Type B pancreatic cell (in vitro differentiated cells): ENCODE measurements around the gene HBS1L. TPM values are rescaled to one million over a fixed set of nuclear protein-coding genes. Genes with fewer than 3 reads are reported as not detected.

ENCODE experiments used
- DNase-seq: peaks from one replicate; pipeline ENCODE4 v3.0.0; 2021; ENCODE audit warnings: mixed read lengths; ENCODE audit not compliant: unreplicated experiment; ENCODE audit errors: extremely low spot score
- H3K27ac Mint-ChIP-seq: 2 replicates; pipeline ENCODE4 v1.8.0; 2021; ENCODE audit warnings: mild to moderate bottlenecking, mixed read lengths
- H3K27me3 Mint-ChIP-seq: 2 replicates; pipeline ENCODE4 v1.8.0; 2021; ENCODE audit warnings: mixed read lengths
- H3K36me3 Mint-ChIP-seq: 2 replicates; pipeline ENCODE4 v1.8.0; 2021; ENCODE audit warnings: mixed read lengths
- H3K4me1 Mint-ChIP-seq: one replicate; pipeline ENCODE4 v1.8.0; 2021; ENCODE audit warnings: mixed read lengths; ENCODE audit not compliant: unreplicated experiment
- H3K4me3 Mint-ChIP-seq: 2 replicates; pipeline ENCODE4 v1.8.0; 2021; ENCODE audit warnings: mild to moderate bottlenecking, mixed read lengths
- H3K9me3 Mint-ChIP-seq: 2 replicates; pipeline ENCODE4 v1.8.0; 2021; ENCODE audit warnings: mixed read lengths
- CTCF ChIP-seq: fragments of 200-600 bp; sonication (generic); conservative IDR thresholded peaks from 2 replicates; pipeline ENCODE4 v1.5.0; 2021; ENCODE audit warnings: antibody characterized with exemption, mild to moderate bottlenecking
- total RNA-seq: library from RNA; stranded (reverse); gene quantifications from 2 replicates; pipeline ENCODE4 v1.2.1, GENCODE V29; 2021; ENCODE audit warnings: low replicate concordance

HBS1L gene
- total RNA-seq, 1 donor from 2014 or later, result 71.0 TPM

- H3K36me3 Mint-ChIP-seq, result peaks cover 18% of the 10 kb centered on the region
- TF ChIP-seq CTCF, result no peak
- H3K9me3 Mint-ChIP-seq, result no peaks in the 10 kb centered on the region
- no peak for DNase-seq
- no peak overlapping the region for H3K4me3 Mint-ChIP-seq
- H3K27ac Mint-ChIP-seq, result no peak overlapping the region
- H3K27me3 Mint-ChIP-seq, result no peaks in the 10 kb centered on the region
- H3K4me1 Mint-ChIP-seq, result peaks cover 5% of the 10 kb centered on the region
Measured at GRCh38 chr6:135025175-135025574, 29.4 kb downstream of the HBS1L start.

DNA sequence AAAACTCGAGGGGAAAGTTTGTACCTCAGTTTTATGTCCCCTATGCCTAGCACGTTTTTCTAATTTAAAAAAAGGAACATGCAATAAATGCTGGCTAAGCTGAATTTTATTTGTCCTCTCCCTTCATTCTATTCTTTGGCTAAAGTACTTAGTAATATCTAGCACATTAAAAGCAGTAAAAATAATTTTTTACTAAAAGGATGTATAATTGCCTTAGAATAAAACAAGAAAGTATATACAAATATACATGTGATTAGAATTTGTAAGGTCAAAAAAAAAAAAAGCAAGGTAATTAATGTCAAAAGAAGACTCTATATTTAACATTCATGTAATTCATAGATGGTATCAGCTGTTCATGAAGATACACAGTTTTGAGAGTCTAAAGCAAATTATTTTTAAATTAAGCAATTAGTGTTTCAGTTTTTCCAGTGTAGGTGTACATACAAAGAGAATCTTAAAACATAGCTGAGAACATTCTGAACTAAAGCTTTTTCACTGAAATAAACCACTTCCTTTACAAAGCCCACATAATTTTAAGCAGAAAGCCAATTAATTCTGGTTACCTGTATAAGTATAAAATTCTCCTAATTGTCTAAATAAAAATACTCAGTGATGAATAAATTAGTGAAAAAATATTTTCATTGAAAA is 32.4 kb downstream of the HBS1L start:
- Mint-ChIP-seq H3K27me3 (no peaks in the 10 kb centered on the region), H3K4me1 (peaks cover 5% of the 10 kb centered on the region), H3K27ac (no peak overlapping the region), H3K9me3 (no peaks in the 10 kb centered on the region), H3K4me3 (no peak overlapping the region), H3K36me3 (peaks cover 5% of the 10 kb centered on the region)
- no peak for DNase-seq
- TF ChIP-seq CTCF, result no peak

DNA sequence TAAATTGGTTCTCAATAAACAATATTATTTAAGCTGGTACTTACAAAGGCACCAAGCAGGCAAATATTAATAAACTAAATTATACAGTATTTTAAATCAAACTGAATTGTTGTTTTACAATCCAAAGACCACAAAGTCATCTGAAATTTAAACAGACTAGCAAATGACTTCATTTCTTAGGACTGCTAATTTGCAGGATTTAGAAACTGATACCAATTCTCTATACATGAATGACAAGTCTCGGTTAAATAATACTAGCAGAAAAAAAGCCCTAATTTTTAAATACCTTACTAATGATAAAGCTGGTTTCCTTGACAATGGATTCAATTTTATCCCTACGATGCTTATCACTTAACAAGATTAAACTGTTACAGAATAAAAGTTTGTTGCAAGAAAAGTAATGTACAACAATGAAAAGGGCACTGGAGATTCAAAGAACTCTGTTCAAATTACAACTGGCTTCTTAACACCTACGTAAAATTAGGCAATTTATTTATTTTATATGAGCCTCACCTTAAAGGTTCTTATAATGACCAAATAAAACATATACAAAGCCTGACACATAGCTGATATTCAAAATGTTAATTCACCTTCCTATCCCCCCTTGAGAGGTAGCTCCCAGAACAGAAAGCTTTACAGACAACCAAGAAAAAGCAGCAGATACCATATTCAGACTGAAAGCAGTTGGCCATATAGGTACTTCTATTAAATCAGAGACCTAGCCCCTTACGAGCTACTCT is 33.1 kb downstream of the HBS1L start:
- Mint-ChIP-seq H3K4me1 (peaks cover 5% of the 10 kb centered on the region), H3K4me3 (no peak overlapping the region), H3K36me3 (peaks cover 2% of the 10 kb centered on the region), H3K27me3 (no peaks in the 10 kb centered on the region), H3K27ac (no peak overlapping the region), H3K9me3 (no peaks in the 10 kb centered on the region)
- no peak for TF ChIP-seq CTCF
- no peak for DNase-seq

- no peak overlapping the region for H3K27ac Mint-ChIP-seq
- H3K36me3 Mint-ChIP-seq, result peaks cover 3% of the 10 kb centered on the region
- H3K27me3 Mint-ChIP-seq, result no peaks in the 10 kb centered on the region
- TF ChIP-seq CTCF, result no peak
- no peaks in the 10 kb centered on the region for H3K4me1 Mint-ChIP-seq
- no peak overlapping the region for H3K4me3 Mint-ChIP-seq
- DNase-seq, result no peak
- no peaks in the 10 kb centered on the region for H3K9me3 Mint-ChIP-seq
Measured at GRCh38 chr6:135018941-135019340, 35.7 kb downstream of the HBS1L start.

- H3K27ac Mint-ChIP-seq, result no peak overlapping the region
- no peaks in the 10 kb centered on the region for H3K4me1 Mint-ChIP-seq
- H3K36me3 Mint-ChIP-seq, result peaks cover 3% of the 10 kb centered on the region
- no peaks in the 10 kb centered on the region for H3K9me3 Mint-ChIP-seq
- no peaks in the 10 kb centered on the region for H3K27me3 Mint-ChIP-seq
- no peak for DNase-seq
- TF ChIP-seq CTCF, result no peak
- no peak overlapping the region for H3K4me3 Mint-ChIP-seq
Measured at GRCh38 chr6:135018052-135018451, 36.6 kb downstream of the HBS1L start.
